Peyer's patch (tissue), 4 donors: ENCODE data around the gene TTLL5.

Source experiments
- CTCF ChIP-seq, 6 experiments: fragments of 450-650 bp in 4 of 6; fragments of 200-600 bp in 2 of 6; sonication (generic) in 1 of 6; IDR thresholded peaks; one replicate each; pipeline ENCODE4 v1.5.1; 2017 to 2019; ENCODE audit warnings: antibody characterized with exemption in 6 of 6, mild to moderate bottlenecking in 3 of 6, moderate library complexity in 1 of 6
- POLR2A ChIP-seq, 2 donors: fragments of 450-650 bp; IDR thresholded peaks; one replicate each; pipeline ENCODE4 v1.5.1; 2017; ENCODE audit warnings: antibody characterized with exemption in 2 of 2, mild to moderate bottlenecking in 2 of 2, moderate library complexity in 2 of 2

GRCh38 chr14:75649337-75649736 is 11.7 kb upstream of the TTLL5 start:
- TF ChIP-seq POLR2A (IDR thresholded peaks at IDR 0.05): no peak
- no peak for TF ChIP-seq CTCF (IDR thresholded peaks at IDR 0.05)
